HepG2 (cell line): ENCODE measurements around the gene LEAP2. TPM values are rescaled to one million over a fixed set of nuclear protein-coding genes. Genes with fewer than 3 reads are reported as not detected.

Source experiments
- ATAC-seq: fragments of 200-7000 bp; cut with Tn5 transposase; 3 replicates; pipeline ENCODE4 v1.9.1; 2020; ENCODE audit warnings: mild to moderate bottlenecking, moderate library complexity
- BruUV-seq: library from RNA; stranded (reverse); fragments of 400-500 nt; replicated peaks from 2 replicates; lab custom pipeline; 2021; lab: Mats Ljungman, UMichigan
- CTCF ChIA-PET: fragments of 300-600 bp; formaldehyde crosslinking; extraction: SDS; loops from one replicate; lab custom pipeline; 2021; ENCODE audit warnings: low total read pairs, inconsistent platforms, low intra/inter-chr PET ratio; lab: Yijun Ruan, JAX
- POLR2A ChIA-PET: fragments of 350-600 bp; sonication (Branson Sonifier 250); formaldehyde crosslinking; loops from one replicate; lab custom pipeline; 2020; ENCODE audit warnings: antibody characterized with exemption, inconsistent platforms; lab: Yijun Ruan, JAX
- DNase-seq: peaks from one replicate; pipeline ENCODE4 v3.0.0-alpha.2; 2015; ENCODE audit warnings: low spot score
- FAIRE-seq: peaks from 3 replicates; lab custom pipeline; 2011; peaks lifted over from hg19 to GRCh38; lab: Jason Lieb, UNC
- H2AFZ ChIP-seq: one replicate; pipeline ENCODE4 v1.6.1; 2011; ENCODE audit warnings: low read length, inconsistent platforms
- H3K27ac ChIP-seq: fragments of 300-600 bp; 3 replicates; pipeline ENCODE4 v1.8.0; 2011; ENCODE audit warnings: mixed run types, mild to moderate bottlenecking, mixed read lengths, low read length, inconsistent platforms; ENCODE audit not compliant: insufficient read depth; ENCODE audit errors: extremely low read length
- H3K27me3 ChIP-seq, 2 experiments: fragments of 200-600 bp in 1 of 2; 2 replicates in 1 of 2; 3 replicates in 1 of 2; pipeline versions ENCODE4 v1.6.0 to v1.8.0; 2011; ENCODE audit warnings: low read length in 2 of 2, mild to moderate bottlenecking in 2 of 2, moderate library complexity in 2 of 2, inconsistent platforms in 1 of 2; ENCODE audit not compliant: insufficient read depth in 2 of 2, control insufficient read depth in 1 of 2
- H3K36me3 ChIP-seq, 2 experiments: fragments of 200-600 bp in 1 of 2; replicated peaks in 1 of 2; 2 replicates in 1 of 2; 3 replicates in 1 of 2; pipeline versions ENCODE4 v1.5.1 to v1.8.0; 2011; ENCODE audit warnings: low read length in 2 of 2, inconsistent platforms in 1 of 2; ENCODE audit not compliant: insufficient read depth in 2 of 2, control insufficient read depth in 1 of 2
- H3K4me1 ChIP-seq: 2 replicates; pipeline ENCODE4 v1.5.1; 2012; ENCODE audit warnings: low read length, inconsistent platforms; ENCODE audit not compliant: insufficient read depth
- H3K4me2 ChIP-seq: 2 replicates; pipeline ENCODE4 v1.6.0; 2011; ENCODE audit warnings: low read depth, low read length, inconsistent platforms
- H3K4me3 ChIP-seq, 3 experiments: fragments of 200-600 bp in 1 of 3; sonication (generic), shearing (Covaris generic) in 1 of 3; replicated peaks in 1 of 3; 2 replicates each; pipeline ENCODE4 v1.5.1; 2011 to 2016; ENCODE audit warnings: low read length in 3 of 3, inconsistent platforms in 2 of 3, low read depth in 2 of 3, mild to moderate bottlenecking in 2 of 3, control low read depth in 1 of 3, mixed read lengths in 1 of 3; ENCODE audit not compliant: insufficient read depth in 1 of 3
- H3K79me2 ChIP-seq: one replicate; pipeline ENCODE4 v1.6.1; 2011; ENCODE audit warnings: low read length, inconsistent platforms; ENCODE audit not compliant: insufficient read depth
- H3K9ac ChIP-seq: 2 replicates; pipeline ENCODE4 v1.6.0; 2011; ENCODE audit warnings: mild to moderate bottlenecking, low read depth, low read length, inconsistent platforms; ENCODE audit not compliant: insufficient read depth
- H3K9me3 ChIP-seq: 2 replicates; pipeline ENCODE4 v1.5.1; 2012; ENCODE audit warnings: mild to moderate bottlenecking, low read length
- H4K20me1 ChIP-seq: 2 replicates; pipeline ENCODE4 v1.6.0; 2011; ENCODE audit warnings: inconsistent platforms, mild to moderate bottlenecking, low read length, moderate library complexity; ENCODE audit not compliant: insufficient read depth
- CCAR2 ChIP-seq: fragments of 200-400 bp; formaldehyde crosslinking; optimal IDR thresholded peaks from 2 replicates; pipeline ENCODE3; 2018; ENCODE audit warnings: low read depth, mild to moderate bottlenecking, low read length, moderate library complexity
- FLYWCH1 ChIP-seq: sonication (generic); formaldehyde crosslinking; IDR thresholded peaks from 2 replicates; pipeline ENCODE4 v1.8.1; 2023; ENCODE audit warnings: mild to moderate bottlenecking, missing genetic modification reagents
- MAF1 ChIP-seq: sonication (generic); formaldehyde crosslinking; IDR thresholded peaks from 2 replicates; pipeline ENCODE4 v1.5.0; 2020; ENCODE audit warnings: missing genetic modification reagents, borderline replicate concordance
- PAXIP1 ChIP-seq: sonication (generic); formaldehyde crosslinking; conservative IDR thresholded peaks from 2 replicates; pipeline ENCODE4 v1.4.0; 2020; ENCODE audit warnings: mild to moderate bottlenecking, missing genetic modification reagents, moderate library complexity
- TGIF2 ChIP-seq: IDR thresholded peaks from 2 replicates; pipeline ENCODE4 v1.6.1; 2016; ENCODE audit warnings: control low read depth, missing compliant biosample characterization
- ZFX ChIP-seq: sonication (generic); formaldehyde crosslinking; IDR thresholded peaks from 2 replicates; pipeline ENCODE4 v1.4.0; 2020; ENCODE audit warnings: mild to moderate bottlenecking, low read depth, missing genetic modification reagents, moderate library complexity
- ZNF142 ChIP-seq: sonication (generic); formaldehyde crosslinking; IDR thresholded peaks from 2 replicates; pipeline ENCODE4 v1.4.0; 2020; ENCODE audit warnings: missing genetic modification reagents
- ZNF326 ChIP-seq: sonication (generic); formaldehyde crosslinking; IDR thresholded peaks from 2 replicates; pipeline ENCODE4 v1.4.0; 2020; ENCODE audit warnings: missing genetic modification reagents, borderline replicate concordance
- ZNF431 ChIP-seq: sonication (generic); formaldehyde crosslinking; IDR thresholded peaks from 2 replicates; pipeline ENCODE4 v1.9.0; 2022; ENCODE audit warnings: missing genetic modification reagents, low read depth, mild to moderate bottlenecking, borderline replicate concordance
- ZNF468 ChIP-seq: sonication (generic); formaldehyde crosslinking; IDR thresholded peaks from 2 replicates; pipeline ENCODE4 v1.8.0; 2022; ENCODE audit warnings: mild to moderate bottlenecking, moderate library complexity, missing genetic modification reagents
- WGBS: methylation state at CpG from one replicate; pipeline ENCODE4 v1.1.6; 2017; ENCODE audit warnings: low lambda C conversion rate; 5-methylcytosine and 5-hydroxymethylcytosine counted together
- in situ Hi-C: cut with HindIII; loops from 2 replicates; pipeline ENCODE4 v1.10.0; 2017; ENCODE audit warnings: low pct_unique_long_range_greater_than_20kb; ENCODE audit not compliant: extremely low pct_ligation_motif_present
- intact Hi-C: fragments of 100-400 bp; cut with micrococcal nuclease; formaldehyde crosslinking; loops from one replicate; pipeline ENCODE4 v1.10.0; 2022; ENCODE audit not compliant: unreplicated experiment
- polyA plus RNA-seq, 8 experiments: library from polyadenylated mRNA; depleted of rRNA in 3 of 8; stranded (reverse) in 7 of 8; unstranded in 1 of 8; fragments of >200 nt; fragmentation: Illumina TruSeq in 4 of 8; extraction: Trizol in 4 of 8; gene quantifications; 2 replicates each; pipeline versions ENCODE4 v1.2.1 to v1.2.3, GENCODE V29; 2011 to 2016; ENCODE audit warnings: low read depth in 4 of 8, missing spikeins in 1 of 8, mixed read lengths in 1 of 8; ENCODE audit not compliant: insufficient read depth in 1 of 8
- total RNA-seq, 5 experiments: library from RNA; depleted of rRNA; stranded (reverse); fragments of >200 nt; fragmentation: Illumina TruSeq; extraction: Trizol; gene quantifications; 2 replicates each; pipeline ENCODE4 v1.2.3, GENCODE V29; 2016; ENCODE audit warnings: low read depth in 1 of 5
- TF ChIP-seq, protein P1 (sequence below): sonication (generic); formaldehyde crosslinking; IDR thresholded peaks from 2 replicates; pipeline ENCODE4 v1.4.0; 2020; ENCODE audit warnings: missing genetic modification reagents, borderline replicate concordance

The LEAP2 gene
- total and polyA plus RNA-seq, 2 of the 13 experiments (the other 11 are each of a cell fraction or from before 2014, with no cell fraction given): 23.9 to 51.9 TPM

GRCh38 chr5:132854301-132854700 lies 19.2 kb upstream of the LEAP2 start:
- H4K20me1 ChIP-seq: no peaks in the 10 kb centered on the region
- H3K27me3 ChIP-seq: no peaks in the 10 kb centered on the region; a peak in 1 of 5 replicates
- H2AFZ ChIP-seq: peak overlapping the region; percentile 86
- ATAC-seq: peak; percentile 45
- in situ Hi-C loops: no loop called here
- H3K27ac ChIP-seq: peak overlapping the region; percentile 44
- no peaks in the 10 kb centered on the region for H3K36me3 ChIP-seq
- H3K4me3 ChIP-seq: no peak overlapping the region
- POLR2A ChIA-PET: interaction anchor here (1.0 to 2.8 kb wide), 4 partner anchors 11 to 197 kb away, joined by 3 to 28 read pairs (median 12); partner anchors contain the start of genes GDF9, HSPA4 and UQCRQ
- BruUV-seq: no TSS peak
- CTCF ChIA-PET: no interaction called here
- H3K4me2 ChIP-seq: no peak overlapping the region; the same call in 1 of the 2 replicates
- DNase-seq: no peak
- H3K79me2 ChIP-seq: no peaks in the 10 kb centered on the region
- intact Hi-C loops: no loop called here
- H3K4me1 ChIP-seq: peaks cover 59% of the 10 kb centered on the region
- H3K9me3 ChIP-seq: no peaks in the 10 kb centered on the region
- FAIRE-seq: no peak
- no peak overlapping the region for H3K9ac ChIP-seq
- WGBS: 11% methylated on average over 3 of the region's 3 CpGs
- TF ChIP-seq FLYWCH1 (CRISPR knock-in tag): no peak
- no peak for TF ChIP-seq ZNF326
- no peak for TF ChIP-seq ZNF468
- no peak for TF ChIP-seq ZNF431
- TF ChIP-seq ZNF142 (CRISPR knock-in tag): no peak
- no peak for TF ChIP-seq CCAR2
- TF ChIP-seq ZFX (CRISPR knock-in tag): no peak
- TF ChIP-seq, protein P1, sequence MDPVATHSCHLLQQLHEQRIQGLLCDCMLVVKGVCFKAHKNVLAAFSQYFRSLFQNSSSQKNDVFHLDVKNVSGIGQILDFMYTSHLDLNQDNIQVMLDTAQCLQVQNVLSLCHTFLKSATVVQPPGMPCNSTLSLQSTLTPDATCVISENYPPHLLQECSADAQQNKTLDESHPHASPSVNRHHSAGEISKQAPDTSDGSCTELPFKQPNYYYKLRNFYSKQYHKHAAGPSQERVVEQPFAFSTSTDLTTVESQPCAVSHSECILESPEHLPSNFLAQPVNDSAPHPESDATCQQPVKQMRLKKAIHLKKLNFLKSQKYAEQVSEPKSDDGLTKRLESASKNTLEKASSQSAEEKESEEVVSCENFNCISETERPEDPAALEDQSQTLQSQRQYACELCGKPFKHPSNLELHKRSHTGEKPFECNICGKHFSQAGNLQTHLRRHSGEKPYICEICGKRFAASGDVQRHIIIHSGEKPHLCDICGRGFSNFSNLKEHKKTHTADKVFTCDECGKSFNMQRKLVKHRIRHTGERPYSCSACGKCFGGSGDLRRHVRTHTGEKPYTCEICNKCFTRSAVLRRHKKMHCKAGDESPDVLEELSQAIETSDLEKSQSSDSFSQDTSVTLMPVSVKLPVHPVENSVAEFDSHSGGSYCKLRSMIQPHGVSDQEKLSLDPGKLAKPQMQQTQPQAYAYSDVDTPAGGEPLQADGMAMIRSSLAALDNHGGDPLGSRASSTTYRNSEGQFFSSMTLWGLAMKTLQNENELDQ (CRISPR knock-in tag): no peak
- TF ChIP-seq TGIF2 (CRISPR knock-in tag): no peak
- no peak for TF ChIP-seq MAF1 (CRISPR knock-in tag)
- TF ChIP-seq PAXIP1: peak; percentile 18; the same call in 1 of the 2 replicates
